ENCODE measurements around the gene PTGER3. TPM values are rescaled to one million over a fixed set of nuclear protein-coding genes. Genes with fewer than 3 reads are reported as not detected.

The PTGER3 gene
- total and polyA plus RNA-seq, 2 experiments from 2014 or later = 0.45 to 1.6 TPM

- no peak for TF ChIP-seq STAT1 (IDR thresholded peaks at IDR 0.05; ENCODE audit: unreplicated experiment)
- no peak for TF ChIP-seq CREB1 (CRISPR knock-in tag; IDR thresholded peaks at IDR 0.05; ENCODE audit: low read depth)
- no peak for TF ChIP-seq REST (IDR thresholded peaks at IDR 0.05; ENCODE audit: unreplicated experiment)
- no peak for TF ChIP-seq CTCF (conservative IDR thresholded peaks at IDR 0.05; ENCODE audit: low read depth in 2 of 2)
- no peak for TF ChIP-seq EZH2 (IDR thresholded peaks at IDR 0.05; ENCODE audit: low read depth, unreplicated experiment)
- TF ChIP-seq ZNF331 (CRISPR knock-in tag; IDR thresholded peaks at IDR 0.05; ENCODE audit: low read depth) = no peak
- no peak for TF ChIP-seq ETS1 (IDR thresholded peaks at IDR 0.05)
- no peak for TF ChIP-seq NANOG (IDR thresholded peaks at IDR 0.05; ENCODE audit: borderline replicate concordance)
- TF ChIP-seq ZNF462 (CRISPR knock-in tag; IDR thresholded peaks at IDR 0.05) = no peak
- TF ChIP-seq JUNB (IDR thresholded peaks at IDR 0.05; ENCODE audit: unreplicated experiment) = no peak
- no peak for TF ChIP-seq EZH2phosphoT487 (IDR thresholded peaks at IDR 0.05; ENCODE audit: unreplicated experiment)
- no peak for TF ChIP-seq POLR2AphosphoS5 (IDR thresholded peaks at IDR 0.05; ENCODE audit: low read depth)
- H3K27me3 Mint-ChIP-seq (ENCODE audit: insufficient read depth, low read depth, poor library complexity) = no peaks in the 10 kb centered on the region
- Histone ChIP-seq H3K9me2 (ENCODE audit: insufficient read depth) (no peaks in the 10 kb centered on the region), H3F3A (replicated peaks; ENCODE audit: low read depth) (no peaks in the 10 kb centered on the region), H3K27ac (ENCODE audit: low read depth) (no peak overlapping the region), H3K36me3 (ENCODE audit: insufficient read depth) (peaks cover 93% of the 10 kb centered on the region), H3K4me1 (ENCODE audit: insufficient read depth) (no peaks in the 10 kb centered on the region), H3K4me3 (no peak overlapping the region), H4K20me1 (replicated peaks; ENCODE audit: insufficient read depth) (peaks cover 7% of the 10 kb centered on the region; the same call in 1 of the 2 replicates), H2AFZ (no peak overlapping the region), H3K79me2 (replicated peaks; ENCODE audit: insufficient read depth) (peaks cover 9% of the 10 kb centered on the region), H3K4me2 (no peak overlapping the region), H3K27me3 (ENCODE audit: insufficient read depth) (no peaks in the 10 kb centered on the region)
- ATAC-seq = no peak
- H3K9me3 Mint-ChIP-seq = no peaks in the 10 kb centered on the region
- no peak overlapping the region for H3K4me3 Mint-ChIP-seq
- peaks cover 78% of the 10 kb centered on the region for H3K36me3 Mint-ChIP-seq (ENCODE audit: low read depth)
- DNase-seq (ENCODE audit: low spot score) = no peak
- H3K27ac Mint-ChIP-seq = no peak overlapping the region
- no peaks in the 10 kb centered on the region for H3K4me1 Mint-ChIP-seq
Measured at GRCh38 chr1:71068325-71069240, 21.0 kb upstream of the PTGER3 start.

Data from GM23338 (cell line).